Measurements from ENCODE around the gene NOS1. TPM values are rescaled to one million over a fixed set of nuclear protein-coding genes. Genes with fewer than 3 reads are reported as not detected.

NOS1 gene
- total RNA-seq, 4 donors from 2014 or later = not detected

DNA sequence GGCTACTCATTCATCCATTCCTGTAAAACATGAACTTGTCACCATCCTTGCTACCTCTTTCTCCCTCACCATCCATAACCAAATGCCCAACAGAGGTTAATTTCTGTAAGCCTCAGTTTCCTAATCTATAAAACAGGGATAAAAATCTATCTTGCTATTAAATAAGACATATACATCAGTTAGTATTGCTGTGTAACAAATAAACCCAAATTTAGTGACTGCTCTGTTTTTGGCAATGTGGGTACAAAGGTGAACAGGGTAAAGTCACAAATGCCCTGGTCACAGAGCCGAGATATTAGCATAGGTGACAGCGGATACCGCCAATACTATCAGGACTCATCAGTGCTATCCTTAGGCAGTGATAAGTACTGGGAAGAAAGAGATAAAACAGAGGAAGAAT lies 167.5 kb downstream of the NOS1 start:
- no peak for TF ChIP-seq CTCF (IDR thresholded peaks at IDR 0.05; ENCODE audit: low read depth)

DNA sequence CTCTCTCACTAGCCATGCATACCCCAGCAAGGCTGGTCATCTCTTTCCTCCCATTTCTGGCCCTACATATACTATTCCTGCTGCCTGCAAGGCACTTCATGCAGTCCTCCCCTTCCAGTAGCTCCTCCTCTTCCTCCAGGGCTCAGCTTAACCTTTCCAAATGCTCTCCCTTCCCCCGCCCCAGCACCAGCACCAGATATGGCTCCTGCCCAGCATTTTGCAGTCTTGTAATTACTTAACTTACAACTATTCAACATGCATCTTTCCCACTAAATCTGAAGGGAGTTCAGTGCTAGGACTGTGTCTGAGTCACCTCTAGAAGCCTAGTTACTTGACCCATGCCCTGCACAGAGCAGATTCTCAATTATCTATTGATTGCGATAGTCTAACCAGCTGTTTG lies 169.4 kb downstream of the NOS1 start:
- TF ChIP-seq CTCF (IDR thresholded peaks at IDR 0.05; ENCODE audit: low read depth) = no peak

DNA sequence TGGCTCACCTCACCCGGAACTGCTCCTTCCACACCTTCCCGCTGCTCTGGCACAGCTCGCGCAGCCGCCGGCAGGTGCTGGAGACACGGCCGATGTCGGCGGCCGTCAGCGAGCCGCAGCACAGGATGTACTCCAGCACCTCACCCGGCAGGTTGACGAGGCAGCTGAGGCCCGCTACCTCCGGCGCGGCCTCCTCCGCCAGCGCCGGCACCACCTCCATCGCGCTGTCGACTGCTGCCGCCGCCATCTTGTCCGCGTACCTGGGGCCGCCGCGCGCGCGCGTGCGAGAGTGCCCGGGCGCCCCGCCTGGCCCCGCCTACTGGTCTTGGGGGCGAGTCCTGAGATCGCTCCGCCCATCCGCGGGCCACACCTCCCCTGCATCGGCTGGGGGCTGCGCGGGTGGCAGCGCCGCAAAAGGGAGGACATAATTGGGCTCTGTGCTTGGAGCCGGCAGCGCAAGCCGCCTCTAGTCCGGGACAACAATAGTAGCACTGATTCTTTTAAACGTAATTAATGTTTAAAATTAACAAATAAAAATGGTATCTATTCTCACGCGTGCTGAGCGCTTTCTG lies 171.1 kb downstream of the NOS1 start, which contains the start of gene FBXO21:
FBXO21 (minus strand) TSS at position 261 of the 572 bp plus-strand sequence; CDS start at position 247, 14 bp downstream.
- no peak for TF ChIP-seq CTCF (IDR thresholded peaks at IDR 0.05; ENCODE audit: low read depth)

- no peak for TF ChIP-seq CTCF (IDR thresholded peaks at IDR 0.05; ENCODE audit: low read depth)
Measured at GRCh38 chr12:117189725-117190209, 171.7 kb downstream of the NOS1 start.

GRCh38 chr12:117188961-117189724 lies 172.3 kb downstream of the NOS1 start:
- TF ChIP-seq CTCF (IDR thresholded peaks at IDR 0.05; ENCODE audit: low read depth) = no peak

DNA sequence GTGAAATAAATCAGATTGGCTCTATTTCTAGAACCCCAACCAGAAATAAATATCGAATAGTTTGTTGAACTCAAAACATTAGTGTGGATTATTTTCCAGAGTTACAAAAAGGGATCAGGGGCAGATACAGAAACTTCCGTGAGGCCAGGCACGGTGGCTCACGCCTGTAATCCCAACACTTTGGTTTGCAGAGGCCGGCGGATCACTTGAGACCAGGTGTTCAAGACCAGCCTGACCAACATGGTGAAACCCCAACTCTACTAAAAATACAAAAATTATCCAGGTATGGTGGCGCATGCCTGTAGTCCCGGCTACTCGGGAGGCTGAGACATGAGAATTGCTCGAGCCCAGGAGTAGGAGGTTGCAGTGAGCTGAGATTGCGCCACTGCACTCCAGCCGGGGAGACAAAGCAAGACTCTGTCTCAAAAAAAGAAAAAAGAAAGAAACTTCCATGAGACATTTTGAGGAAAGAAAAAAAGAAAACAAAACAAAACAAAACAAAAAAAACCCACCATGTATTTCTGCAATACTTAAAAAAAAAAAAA lies 173.2 kb downstream of the NOS1 start:
- TF ChIP-seq CTCF (IDR thresholded peaks at IDR 0.05; ENCODE audit: low read depth) = no peak

DNA sequence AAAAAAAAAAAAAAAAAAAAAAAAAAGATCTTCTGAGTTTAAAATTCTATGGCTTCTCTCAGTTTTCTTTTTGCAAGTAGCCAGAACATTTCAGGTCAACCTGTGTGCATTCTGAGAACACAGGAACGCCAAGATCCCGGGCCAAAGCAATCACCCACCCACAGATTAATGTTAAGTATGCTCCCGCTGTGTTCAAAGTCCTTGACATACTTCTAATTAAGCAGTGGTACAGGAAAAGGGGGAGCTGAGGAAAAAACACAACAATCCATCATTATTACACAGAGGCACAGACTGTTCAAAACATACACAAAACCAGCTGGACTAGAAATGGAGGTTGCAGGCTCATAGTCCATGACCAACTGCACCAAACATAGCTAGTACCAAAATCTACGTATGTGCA lies 174.0 kb downstream of the NOS1 start:
- TF ChIP-seq CTCF (IDR thresholded peaks at IDR 0.05; ENCODE audit: low read depth) = no peak
